Left lung (tissue), 10 donors: Measurements from ENCODE around the gene THAP8. TPM values are rescaled to one million over a fixed set of nuclear protein-coding genes. Genes with fewer than 3 reads are reported as not detected.

Experiments used
- ATAC-seq: fragments of 200-7000 bp; cut with Tn5 transposase; one replicate; pipeline ENCODE4 v1.9.1; 2020; ENCODE audit warnings: moderate library complexity
- DNase-seq, 4 donors: peaks; one replicate each; pipeline ENCODE4 v3.0.0-alpha.2; 2013 to 2020
- H3K27ac ChIP-seq, 2 donors: fragments of 200-600 bp; sonication (generic) in 1 of 2; one replicate each; pipeline versions ENCODE4 v1.5.0 to v1.8.0; 2020 to 2021
- H3K27me3 ChIP-seq, 2 donors: fragments of 200-600 bp; sonication (generic) in 1 of 2; one replicate each; pipeline versions ENCODE4 v1.5.0 to v1.8.0; 2020 to 2021
- H3K36me3 ChIP-seq, 2 donors: fragments of 200-600 bp; sonication (generic) in 1 of 2; one replicate each; pipeline versions ENCODE4 v1.5.0 to v1.8.0; 2020 to 2021
- H3K4me1 ChIP-seq, 2 donors: fragments of 200-600 bp; one replicate each; pipeline ENCODE4 v1.8.0; 2021
- H3K4me3 ChIP-seq, 2 donors: fragments of 200-600 bp; sonication (generic) in 1 of 2; one replicate each; pipeline versions ENCODE4 v1.5.0 to v1.8.0; 2020 to 2021; ENCODE audit warnings: mild to moderate bottlenecking in 1 of 2
- H3K9me3 ChIP-seq, 2 donors: fragments of 200-600 bp; sonication (generic) in 1 of 2; one replicate each; pipeline versions ENCODE4 v1.5.0 to v1.8.0; 2020 to 2021
- CTCF ChIP-seq, 2 donors: fragments of 200-600 bp; sonication (generic) in 1 of 2; IDR thresholded peaks; one replicate each; pipeline versions ENCODE4 v1.5.0 to v1.8.0; 2021; ENCODE audit warnings: antibody characterized with exemption in 2 of 2
- intact Hi-C, 2 donors: fragments of 100-400 bp; cut with DNase I; formaldehyde crosslinking; loops; one replicate each; pipeline versions ENCODE4 v1.11.2 to v1.14.2; 2022
- polyA plus RNA-seq, 6 donors: library from polyadenylated mRNA; unstranded; fragments of 120-200 nt; gene quantifications; one replicate each; pipeline ENCODE4 v1.2.1, GENCODE V29; 2013; ENCODE audit not compliant: insufficient read length in 6 of 6
- total RNA-seq, 2 donors: library from RNA; stranded (reverse); fragmentation: NEBNext Ultra II Directional; extraction: Animal tissue kit (Norgen Biotek cat#: 25700); gene quantifications; one replicate each; pipeline ENCODE4 v1.2.1, GENCODE V29; 2021
- donor health status: DM: no; HTN: yes; CAD: no.
- donor health status: DM: no; HTN: no; CAD: no.

THAP8 gene
- total and polyA plus RNA-seq, 8 donors: 5.7 to 8.4 (median 7.1) TPM

GRCh38 chr19:36099166-36099785, 45.2 kb upstream of the THAP8 start:
- Histone ChIP-seq H3K9me3 (no peaks in the 10 kb centered on the region), H3K27me3 (no peaks in the 10 kb centered on the region), H3K27ac (no peak overlapping the region), H3K36me3 (peaks cover 0 to 50% of the 10 kb centered on the region in 2 donors), H3K4me1 (no peaks in the 10 kb centered on the region), H3K4me3 (no peak overlapping the region)
- DNase-seq (no peak), ATAC-seq (no peak)
- intact Hi-C loops: no loop called here
- no peak for TF ChIP-seq CTCF (IDR thresholded peaks at IDR 0.05)

GRCh38 chr19:36097036-36097435, 43.0 kb upstream of the THAP8 start:
- no peaks in the 10 kb centered on the region for H3K4me1 ChIP-seq
- no peak overlapping the region for H3K4me3 ChIP-seq
- intact Hi-C loops: no loop called here
- DNase-seq (no peak), ATAC-seq (no peak)
- peaks cover 0 to 28% of the 10 kb centered on the region in 2 donors for H3K36me3 ChIP-seq
- H3K9me3 ChIP-seq: no peaks in the 10 kb centered on the region
- no peaks in the 10 kb centered on the region for H3K27me3 ChIP-seq
- no peak overlapping the region for H3K27ac ChIP-seq
- TF ChIP-seq CTCF (IDR thresholded peaks at IDR 0.05): no peak

DNA sequence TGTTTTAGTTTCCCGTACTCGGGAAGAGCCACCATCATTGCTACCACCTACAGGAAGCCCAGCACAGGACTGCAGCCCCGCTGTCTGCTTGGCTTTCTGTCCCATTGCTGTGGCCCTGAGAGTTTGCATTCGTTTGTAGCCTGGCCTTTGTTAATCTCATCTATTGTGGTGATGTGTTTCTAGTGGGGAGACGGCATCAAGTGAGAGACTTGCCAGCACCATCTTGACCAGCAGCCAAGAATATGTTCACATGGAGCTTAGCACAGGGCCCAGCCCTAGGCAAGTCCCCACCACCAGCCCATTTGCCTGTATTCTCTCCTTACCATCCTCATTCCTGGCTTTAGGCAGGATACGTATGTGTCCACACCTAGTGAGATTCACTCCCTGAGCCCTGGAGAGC, 39.6 kb upstream of the THAP8 start:
- H3K27ac ChIP-seq: no peak overlapping the region
- no peak for ATAC-seq
- no peaks in the 10 kb centered on the region for H3K27me3 ChIP-seq
- DNase-seq: no peak
- H3K4me3 ChIP-seq: no peak overlapping the region
- no peaks in the 10 kb centered on the region for H3K4me1 ChIP-seq
- H3K9me3 ChIP-seq: no peaks in the 10 kb centered on the region
- intact Hi-C loops: no loop called here
- H3K36me3 ChIP-seq: peaks cover 0 to 32% of the 10 kb centered on the region in 2 donors
- no peak for TF ChIP-seq CTCF (IDR thresholded peaks at IDR 0.05)

DNA sequence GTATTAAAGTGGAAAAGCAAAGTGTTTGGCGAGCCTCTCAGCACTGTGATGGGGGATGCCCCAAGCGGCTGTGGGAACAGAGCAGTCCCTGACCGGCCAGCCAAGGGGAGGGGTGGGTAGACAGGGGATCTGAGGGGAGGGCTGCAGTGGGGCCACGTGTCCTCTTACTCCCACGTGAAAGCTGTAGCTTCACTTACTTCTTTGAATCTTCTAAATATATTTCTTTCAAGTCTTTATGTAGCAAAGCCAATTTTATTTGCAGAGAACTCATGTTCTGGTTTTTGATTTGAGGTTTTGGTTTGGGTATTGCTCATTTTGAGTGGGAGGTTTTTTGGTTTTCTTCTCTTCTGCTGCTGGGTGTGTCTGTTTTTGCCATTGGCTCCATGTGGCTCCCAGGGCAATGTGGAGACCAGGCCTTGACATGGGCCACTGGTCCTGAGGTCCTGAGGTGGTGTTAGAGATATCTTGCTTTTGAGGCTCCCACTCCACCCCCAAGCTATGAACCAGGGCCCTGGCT, 39.1 kb upstream of the THAP8 start:
- DNase-seq (no peak), ATAC-seq (no peak)
- Histone ChIP-seq H3K9me3 (no peaks in the 10 kb centered on the region), H3K27me3 (no peaks in the 10 kb centered on the region), H3K4me3 (no peak overlapping the region), H3K36me3 (peaks cover 0 to 37% of the 10 kb centered on the region in 2 donors), H3K27ac (no peak overlapping the region), H3K4me1 (no peaks in the 10 kb centered on the region)
- no peak for TF ChIP-seq CTCF (IDR thresholded peaks at IDR 0.05)
- intact Hi-C loops: no loop called here

GRCh38 chr19:36092566-36092965, 38.5 kb upstream of the THAP8 start:
- Histone ChIP-seq H3K4me1 (no peaks in the 10 kb centered on the region), H3K4me3 (no peak overlapping the region), H3K27ac (no peak overlapping the region), H3K9me3 (no peaks in the 10 kb centered on the region), H3K36me3 (peaks cover 0 to 38% of the 10 kb centered on the region in 2 donors), H3K27me3 (no peaks in the 10 kb centered on the region)
- ATAC-seq (no peak), DNase-seq (no peak)
- no peak for TF ChIP-seq CTCF (IDR thresholded peaks at IDR 0.05)
- intact Hi-C loops: no loop called here
